Putamen (tissue), 1 donor: ENCODE data around the gene TMEM54.

Experiments
- DNase-seq: peaks from one replicate; pipeline ENCODE4 v3.0.0-alpha.2; 2016; ENCODE audit warnings: low spot score

TMEM54 gene

DNA sequence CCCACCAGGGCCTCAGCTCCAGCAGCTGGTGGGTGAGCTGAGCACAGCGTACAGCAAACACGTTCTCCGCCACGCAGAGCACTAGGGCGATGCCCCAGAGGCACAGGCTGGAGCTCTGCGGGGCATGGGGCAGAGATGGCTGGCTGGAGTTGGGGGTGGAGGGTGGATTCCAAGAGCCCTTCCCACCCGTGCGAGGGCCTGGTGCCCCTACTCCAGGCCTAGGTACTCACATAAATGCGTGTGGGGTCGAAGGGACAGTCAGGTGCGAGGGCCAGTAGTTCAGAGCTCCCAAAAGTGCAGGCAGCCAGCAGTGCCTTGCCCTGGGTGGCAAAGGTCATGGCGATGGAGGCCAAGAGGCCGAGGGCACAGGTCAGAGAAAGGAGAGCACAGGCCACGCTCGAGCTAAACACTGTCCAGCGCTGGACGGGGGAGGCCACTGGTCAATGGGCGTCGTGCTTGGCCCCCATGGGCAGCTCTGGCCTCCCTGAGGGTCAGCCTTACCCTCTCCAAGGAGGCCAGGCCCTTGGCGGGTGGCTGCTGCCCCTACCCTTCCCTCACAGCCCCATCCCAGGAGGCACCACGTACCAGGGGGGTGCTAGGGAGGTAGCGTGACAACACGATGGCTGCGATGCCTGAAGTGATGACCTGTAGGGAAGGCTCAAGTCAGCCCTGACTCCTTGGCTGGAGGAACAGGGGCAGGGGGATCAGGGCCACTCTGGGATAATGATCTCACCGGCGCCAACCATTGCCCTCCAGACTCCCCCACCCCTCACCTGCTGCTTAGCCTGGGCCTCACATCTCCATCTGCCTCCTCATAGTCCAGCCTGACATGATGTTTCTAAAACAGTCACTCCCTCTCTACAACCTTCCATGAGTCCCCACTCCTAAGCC lies 5.6 kb downstream of the TMEM54 start:
- DNase-seq = no peak

DNA sequence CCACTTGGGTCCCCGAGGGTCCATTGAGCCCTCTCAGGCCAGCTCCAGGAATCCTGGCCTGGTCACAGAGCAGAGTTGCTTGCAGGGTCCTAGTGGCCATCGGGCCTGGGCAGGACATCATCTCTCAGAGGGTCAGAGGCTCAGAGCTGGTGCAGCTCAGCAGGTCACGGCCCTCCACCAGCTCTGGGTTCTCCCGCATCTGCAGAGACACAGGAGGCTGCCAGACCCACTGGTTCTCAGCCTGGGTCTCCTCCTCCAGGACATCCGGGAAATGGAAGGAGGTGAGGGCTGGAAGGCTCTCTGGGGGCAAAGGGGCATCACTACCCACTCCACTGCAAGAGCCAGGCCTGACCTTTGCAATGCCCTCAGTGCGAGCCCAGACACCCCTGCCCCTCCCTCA lies 6.5 kb downstream of the TMEM54 start:
- no peak for DNase-seq

DNA sequence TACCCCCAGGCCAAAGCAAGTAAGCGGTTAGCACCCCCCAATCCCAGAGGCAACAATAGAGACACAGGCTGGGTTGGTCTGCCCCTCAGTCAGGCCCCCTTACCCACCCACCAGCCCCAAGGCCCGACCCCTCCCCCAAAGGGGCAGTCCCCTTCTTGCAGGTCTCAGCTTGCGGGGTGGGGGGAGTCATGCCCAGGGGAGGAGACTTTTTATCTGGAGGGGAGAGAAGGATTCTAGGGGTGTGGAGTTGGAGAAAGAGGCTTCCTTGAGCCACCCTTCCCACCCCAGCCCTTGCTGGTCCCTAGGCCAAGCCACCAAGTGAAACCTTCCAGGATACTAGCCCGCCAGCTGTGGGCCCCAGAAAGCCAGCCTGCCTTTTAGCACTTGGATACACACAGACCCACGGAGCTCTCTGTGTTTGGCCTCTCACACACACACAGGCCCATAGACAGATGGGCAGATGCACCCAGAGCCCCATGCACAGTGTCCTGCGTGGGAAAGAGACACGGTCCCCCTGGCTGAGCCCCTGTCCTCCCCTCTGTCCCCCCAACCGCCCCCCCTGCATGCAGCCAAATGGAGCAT lies 7.1 kb downstream of the TMEM54 start:
- DNase-seq = no peak

DNA sequence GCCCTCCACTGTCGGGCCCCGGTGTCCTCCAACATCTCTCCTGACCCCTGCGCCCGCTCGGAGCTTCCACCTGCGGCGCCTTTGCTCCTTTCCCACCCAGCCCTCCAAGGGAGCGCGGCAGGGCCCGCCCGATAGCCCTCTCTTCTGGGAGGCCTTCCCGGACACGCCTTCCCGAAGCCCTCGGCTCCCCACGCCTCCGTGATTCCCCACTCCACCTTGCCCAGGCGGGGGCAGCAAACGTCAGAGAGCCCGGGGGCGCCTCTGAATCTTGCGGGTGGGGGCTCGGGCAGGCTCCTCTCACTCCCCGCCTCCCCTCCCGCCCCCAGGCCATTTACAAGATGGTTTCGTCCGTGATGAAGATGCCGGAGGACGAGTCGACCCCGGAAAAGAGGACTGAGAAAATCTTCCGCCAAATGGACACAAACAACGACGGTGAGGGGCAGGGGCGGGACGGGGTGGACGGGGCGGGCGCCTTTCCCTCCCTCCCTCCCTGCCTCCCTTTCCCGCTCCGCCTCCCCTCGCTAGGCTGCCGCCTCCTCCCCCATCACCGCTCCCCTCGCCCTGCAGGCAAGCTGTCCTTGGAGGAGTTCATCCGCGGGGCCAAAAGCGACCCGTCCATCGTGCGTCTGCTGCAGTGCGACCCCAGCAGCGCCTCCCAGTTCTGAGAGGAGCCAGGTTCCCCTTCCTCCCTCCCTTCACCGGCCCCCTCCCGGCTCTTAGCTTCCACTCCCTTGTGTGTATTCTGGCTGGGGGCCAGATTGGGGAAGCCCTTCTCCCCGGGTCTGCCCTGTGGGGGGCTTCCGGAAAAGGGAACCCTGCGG lies 7.8 kb downstream of the TMEM54 start:
- DNase-seq = no peak

- DNase-seq = peak; percentile 82
Observed at GRCh38 chr1:32892368-32893197, 8.6 kb downstream of the TMEM54 start.

DNA sequence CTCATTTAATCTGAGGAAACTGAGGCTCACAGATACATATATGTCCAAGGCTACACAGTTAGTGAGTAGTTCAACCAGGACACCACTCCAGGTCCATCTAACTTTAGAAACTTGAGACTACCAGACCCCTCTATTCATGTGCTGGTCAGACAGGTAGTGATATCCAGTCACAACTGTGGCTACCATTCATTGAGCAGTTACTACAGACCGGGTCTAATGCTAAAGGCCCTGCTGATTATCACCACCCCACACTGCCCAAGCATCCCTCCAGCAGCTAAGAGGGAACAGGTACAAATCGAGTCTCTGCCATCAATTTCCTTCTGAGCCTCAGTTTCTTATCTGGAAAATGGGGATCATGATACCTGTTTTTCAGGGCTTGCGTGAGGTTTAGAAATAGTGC lies 9.6 kb downstream of the TMEM54 start:
- DNase-seq = no peak

DNA sequence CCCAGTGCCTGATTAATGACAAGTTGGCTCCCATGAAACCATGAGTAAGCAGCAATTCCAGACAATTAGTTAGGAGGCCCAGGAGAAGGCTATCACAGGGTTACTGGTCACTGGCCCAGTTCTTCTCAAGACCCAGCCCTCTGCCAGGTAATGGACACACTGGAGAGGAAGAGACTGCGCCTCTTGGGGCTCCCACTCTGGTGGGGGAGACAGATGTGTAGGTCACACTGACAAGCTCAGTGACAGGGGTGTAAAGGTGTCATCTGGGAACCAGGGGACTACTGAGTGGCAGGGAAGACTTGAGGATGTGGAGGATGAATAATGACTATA lies 10.0 kb downstream of the TMEM54 start:
- no peak for DNase-seq

GRCh38 chr1:32890516-32891240 lies 10.5 kb downstream of the TMEM54 start:
- DNase-seq = no peak

DNA sequence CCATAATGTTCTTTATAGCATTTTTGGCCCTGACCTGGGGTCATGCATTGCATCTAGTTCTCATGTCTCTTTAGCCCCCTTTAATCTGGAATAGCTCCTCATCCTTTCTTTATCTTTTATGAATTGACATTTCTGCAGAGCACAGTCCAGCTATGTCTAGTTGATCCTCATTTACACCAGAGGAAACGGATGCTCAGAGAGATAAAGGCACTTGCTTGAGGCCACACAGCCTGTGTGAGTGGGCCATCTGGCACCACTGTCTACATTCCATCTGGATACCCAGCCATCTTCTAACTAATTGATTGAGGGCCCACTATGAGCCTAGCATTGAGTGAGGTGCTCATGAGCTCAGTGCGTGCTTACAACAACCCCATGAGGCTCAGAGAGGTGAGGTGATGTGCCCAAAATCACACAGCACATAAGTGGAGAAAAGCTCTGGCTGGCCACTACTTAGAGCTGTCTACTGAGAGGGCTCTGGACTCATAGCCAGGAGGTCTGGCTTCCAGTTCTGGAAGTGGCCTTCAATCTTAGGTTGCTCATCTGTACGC lies 11.4 kb downstream of the TMEM54 start:
- DNase-seq = no peak

DNA sequence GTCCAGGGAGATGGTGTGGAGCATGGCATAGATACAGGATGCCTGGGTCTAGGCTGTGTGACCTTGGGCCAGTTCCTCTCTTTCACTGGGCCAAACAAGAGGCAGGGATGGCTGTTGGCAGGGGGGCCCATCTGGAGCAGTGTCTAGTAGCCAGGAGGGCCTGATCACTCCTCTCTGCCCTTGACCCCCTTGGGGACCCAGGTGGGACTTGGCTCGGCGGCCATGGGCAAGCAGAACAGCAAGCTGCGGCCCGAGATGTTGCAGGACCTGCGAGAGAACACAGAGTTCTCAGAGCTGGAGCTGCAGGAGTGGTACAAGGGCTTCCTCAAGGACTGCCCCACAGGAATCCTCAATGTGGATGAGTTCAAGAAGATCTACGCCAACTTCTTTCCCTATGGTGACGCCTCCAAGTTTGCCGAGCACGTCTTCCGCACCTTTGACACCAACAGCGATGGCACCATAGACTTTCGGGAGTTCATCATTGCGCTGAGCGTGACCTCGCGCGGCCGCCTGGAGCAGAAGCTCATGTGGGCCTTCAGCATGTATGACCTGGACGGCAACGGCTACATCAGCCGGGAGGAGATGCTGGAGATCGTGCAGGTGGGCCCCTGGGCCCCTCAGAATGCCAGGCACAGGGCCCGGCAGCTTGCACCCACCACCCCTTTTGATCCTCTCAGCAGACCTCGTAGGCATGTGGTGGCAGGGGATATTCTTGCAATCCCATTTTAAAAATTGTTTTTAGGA lies 12.3 kb downstream of the TMEM54 start:
- DNase-seq = no peak

- DNase-seq = no peak
Observed at GRCh38 chr1:32888134-32888533, 13.1 kb downstream of the TMEM54 start.

GRCh38 chr1:32887623-32888022 lies 13.6 kb downstream of the TMEM54 start:
- no peak for DNase-seq

DNA sequence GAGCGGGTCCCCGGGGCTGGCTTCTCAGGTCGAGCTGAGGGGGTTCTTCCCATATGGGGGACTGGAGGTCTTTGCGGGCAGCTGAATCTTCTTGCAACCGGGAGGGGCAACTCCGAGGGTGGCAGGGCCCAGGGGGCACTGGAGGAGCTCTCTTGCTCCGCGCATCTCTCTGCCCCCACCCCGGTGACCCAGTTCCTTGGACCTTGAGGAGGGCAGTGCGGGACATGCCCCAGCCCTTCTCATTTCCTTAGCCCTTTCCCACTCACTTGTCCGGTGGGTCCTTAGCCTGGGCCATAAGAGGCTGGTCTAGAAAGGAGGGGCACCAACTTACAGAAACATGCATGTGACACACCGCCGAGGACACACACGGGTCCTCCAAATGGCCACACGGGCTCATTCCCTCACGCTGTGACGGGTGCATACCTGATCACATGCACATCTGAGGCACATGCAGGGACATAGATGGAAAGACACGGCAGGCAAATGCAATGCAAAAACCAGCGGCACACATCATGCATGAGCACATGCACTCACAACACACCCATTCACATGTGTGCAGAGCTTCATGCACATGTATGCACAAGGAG lies 14.3 kb downstream of the TMEM54 start:
- no peak for DNase-seq

DNA sequence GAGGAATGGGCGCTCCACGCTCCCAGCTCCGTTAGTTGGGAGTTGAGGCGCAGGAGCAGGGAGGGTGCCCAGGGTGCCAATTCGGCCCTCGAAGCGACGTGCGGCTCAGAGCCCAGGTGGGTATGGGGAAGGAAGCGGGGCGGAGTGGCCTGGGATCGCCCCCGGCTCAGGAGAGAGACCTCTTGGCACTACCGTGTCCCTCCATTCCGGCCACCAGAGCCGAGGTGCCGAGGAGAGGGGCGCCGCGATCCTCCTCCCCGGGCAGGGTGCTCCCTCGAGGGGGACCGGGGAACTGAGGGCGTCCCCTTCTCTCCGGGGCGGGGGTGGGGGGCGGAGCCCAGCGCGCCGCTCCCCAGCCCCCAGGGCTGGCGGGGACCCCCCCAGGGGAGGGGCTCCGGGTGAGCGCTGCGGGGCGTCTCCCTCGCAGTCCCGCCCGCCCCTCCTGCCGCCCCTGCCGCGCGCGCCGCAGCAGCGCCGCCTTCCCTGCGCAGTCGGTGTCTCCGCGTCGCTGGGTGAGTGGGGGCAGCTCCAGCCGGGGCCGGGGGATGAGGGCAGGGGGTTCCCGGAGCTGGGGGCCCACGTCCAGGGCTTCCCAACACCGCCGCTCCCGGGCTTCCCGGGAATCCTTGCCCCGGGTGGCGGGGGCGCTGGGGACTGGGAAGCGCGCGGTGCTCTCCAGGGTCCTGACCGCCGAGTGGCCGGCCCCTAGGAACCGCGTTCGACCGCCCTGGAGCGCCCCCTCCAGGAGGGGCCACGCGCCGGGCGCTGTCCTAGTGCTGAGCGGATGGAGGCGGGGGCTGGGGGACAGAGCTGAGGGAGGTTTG lies 15.0 kb downstream of the TMEM54 start, which contains the start of gene HPCA:
TSS of gene HPCA (plus strand) at position 488 of the 824 bp plus-strand sequence. CDS start 2,408 bp downstream, outside the sequence.
- DNase-seq = no peak

DNA sequence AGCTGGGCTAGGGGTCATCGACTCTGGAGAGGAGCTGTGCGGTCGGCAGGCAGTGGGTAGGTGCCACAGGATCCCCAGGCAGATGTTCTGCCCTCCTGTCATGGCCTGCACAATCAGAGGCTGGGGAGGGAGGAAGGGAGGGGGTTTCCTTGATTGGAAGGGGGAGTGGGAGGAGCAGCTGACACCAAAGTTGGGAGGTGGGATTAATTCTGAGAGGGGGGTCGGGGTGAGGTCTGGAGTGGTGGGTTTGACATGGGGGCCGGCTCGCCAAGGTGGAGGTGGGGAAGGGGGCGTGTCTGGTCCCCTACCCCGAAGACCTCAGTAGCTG lies 15.5 kb downstream of the TMEM54 start:
- DNase-seq = no peak

- DNase-seq = no peak
Observed at GRCh38 chr1:32884726-32885125, 16.5 kb downstream of the TMEM54 start.

GRCh38 chr1:32884032-32884372 lies 17.2 kb downstream of the TMEM54 start:
- DNase-seq = no peak

DNA sequence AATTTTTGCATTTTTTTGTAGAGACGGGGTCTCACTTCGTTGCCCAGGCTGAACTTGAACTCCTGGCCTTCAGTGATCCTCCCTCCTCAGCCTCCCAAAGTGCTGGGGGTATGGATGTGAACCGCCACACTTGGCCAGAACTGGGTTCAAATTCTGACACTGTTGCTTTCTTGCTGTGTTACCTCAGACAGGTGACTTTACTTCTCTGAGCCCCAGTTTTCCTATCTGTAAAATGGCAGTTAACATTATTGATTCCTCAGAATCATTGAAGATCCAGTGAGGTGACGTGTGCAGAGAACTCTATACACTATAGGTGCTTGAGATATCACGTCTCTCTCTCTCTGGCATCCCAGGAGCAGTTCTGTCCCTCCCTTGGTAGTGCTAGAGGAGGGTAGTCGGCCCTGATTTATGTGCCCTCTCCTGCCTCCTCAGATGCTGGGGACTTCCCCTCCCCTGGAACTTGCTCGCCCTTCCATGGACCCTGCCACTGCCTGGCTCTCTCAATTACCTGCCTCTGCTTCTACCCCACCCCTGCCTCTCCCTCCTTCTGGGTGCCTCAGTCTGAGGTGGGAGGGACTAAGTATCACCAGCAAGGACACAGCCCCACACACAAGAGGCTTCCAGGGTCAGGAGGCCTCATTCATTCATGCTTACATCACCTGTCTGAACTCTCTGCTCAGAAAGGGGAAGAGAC lies 17.7 kb downstream of the TMEM54 start:
- no peak for DNase-seq
